NCI-H1930 (cell line): ENCODE results near the gene RECK.

Source experiments
- DNase-seq, 2 experiments: peaks; one replicate each; lab custom pipeline; 2025; lab: John Stamatoyannopoulos, UW

RECK gene

DNA sequence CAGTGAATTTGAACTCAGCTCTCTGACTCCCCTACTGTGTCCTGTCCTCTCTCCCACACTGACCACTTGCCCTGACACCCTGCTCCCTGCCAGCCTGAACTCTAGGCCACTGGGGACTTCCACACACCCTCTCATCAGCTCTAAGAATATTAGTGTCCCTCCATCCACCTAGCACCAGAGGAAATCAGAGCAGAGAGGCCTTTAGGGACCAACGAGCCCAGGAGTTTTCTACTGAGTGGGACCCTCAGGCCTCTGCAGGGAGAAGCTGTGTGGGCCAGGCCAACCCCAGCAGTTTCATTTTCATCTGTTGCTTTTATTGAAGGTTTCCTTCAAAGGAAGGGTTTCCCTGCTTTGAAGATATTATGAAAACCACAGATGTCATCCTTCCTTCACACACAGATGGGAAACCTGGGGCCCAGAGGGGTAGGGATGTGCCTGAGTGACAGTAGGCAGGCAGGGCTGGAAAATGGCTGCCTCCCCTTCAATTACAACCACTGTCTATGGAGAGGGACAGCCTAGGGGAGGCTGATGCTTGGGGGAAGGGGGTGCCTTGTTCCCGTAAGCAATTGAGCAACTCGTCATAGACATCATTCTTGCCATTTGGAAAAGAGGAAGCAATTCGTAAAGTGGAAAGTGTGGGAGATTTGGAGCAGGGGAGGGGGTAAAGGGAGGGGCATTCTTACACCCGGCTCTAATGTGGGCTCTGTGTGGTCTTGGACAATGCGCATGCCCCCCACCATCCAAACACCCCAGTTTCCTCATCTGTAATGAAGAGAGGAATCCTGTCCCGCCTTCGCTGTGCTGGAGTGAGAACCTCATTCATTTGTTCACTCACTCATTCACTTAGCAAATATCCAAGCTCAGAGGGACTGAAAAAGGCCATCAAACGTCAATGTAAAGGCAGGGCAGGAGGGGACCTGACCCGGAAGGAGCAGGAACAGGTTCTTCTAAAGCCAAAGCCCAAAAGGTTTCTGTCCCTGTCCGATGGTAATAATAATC is 103.7 kb downstream of the RECK start:
- DNase-seq = no peak

DNA sequence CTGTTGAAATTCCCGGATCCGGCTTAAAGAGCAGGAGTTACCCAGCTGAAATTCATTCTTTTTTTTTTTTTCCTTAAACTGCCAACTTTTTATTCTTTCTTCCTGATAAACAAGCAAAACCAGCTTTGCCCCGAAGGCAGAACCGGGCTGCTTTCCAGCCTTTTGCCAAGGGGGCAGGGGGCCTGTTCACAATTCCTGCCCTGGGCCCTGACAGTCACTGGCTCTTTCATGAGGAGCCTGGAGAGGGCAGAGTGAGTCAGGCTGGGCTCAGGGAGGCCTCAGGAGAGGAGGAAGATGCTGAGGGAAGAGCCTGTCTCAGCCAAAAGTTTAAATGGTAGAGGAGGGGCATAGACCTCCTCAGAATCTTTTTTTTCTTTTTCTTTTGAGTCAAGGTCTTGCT is 104.6 kb downstream of the RECK start:
- DNase-seq = no peak

DNA sequence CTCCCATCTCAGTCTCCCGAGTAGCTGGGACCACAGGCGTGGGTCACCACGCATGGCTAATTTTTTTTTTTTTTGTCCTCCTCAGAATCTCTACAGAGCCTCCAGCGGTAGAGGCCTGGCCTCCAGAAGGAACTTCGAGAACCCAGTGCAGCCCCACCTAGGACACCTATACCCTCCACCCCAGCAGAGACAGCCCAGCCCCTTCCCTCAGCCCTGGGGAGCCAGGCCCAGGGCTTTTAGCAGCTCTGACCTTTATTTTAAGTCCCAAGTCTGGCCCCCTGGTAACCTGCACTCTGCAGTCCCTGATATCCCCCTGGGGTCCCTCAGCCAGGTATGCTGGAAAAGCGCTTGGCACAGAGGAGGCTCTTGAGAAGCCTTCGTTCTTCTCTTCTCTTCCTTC is 105.0 kb downstream of the RECK start:
- DNase-seq = no peak

DNA sequence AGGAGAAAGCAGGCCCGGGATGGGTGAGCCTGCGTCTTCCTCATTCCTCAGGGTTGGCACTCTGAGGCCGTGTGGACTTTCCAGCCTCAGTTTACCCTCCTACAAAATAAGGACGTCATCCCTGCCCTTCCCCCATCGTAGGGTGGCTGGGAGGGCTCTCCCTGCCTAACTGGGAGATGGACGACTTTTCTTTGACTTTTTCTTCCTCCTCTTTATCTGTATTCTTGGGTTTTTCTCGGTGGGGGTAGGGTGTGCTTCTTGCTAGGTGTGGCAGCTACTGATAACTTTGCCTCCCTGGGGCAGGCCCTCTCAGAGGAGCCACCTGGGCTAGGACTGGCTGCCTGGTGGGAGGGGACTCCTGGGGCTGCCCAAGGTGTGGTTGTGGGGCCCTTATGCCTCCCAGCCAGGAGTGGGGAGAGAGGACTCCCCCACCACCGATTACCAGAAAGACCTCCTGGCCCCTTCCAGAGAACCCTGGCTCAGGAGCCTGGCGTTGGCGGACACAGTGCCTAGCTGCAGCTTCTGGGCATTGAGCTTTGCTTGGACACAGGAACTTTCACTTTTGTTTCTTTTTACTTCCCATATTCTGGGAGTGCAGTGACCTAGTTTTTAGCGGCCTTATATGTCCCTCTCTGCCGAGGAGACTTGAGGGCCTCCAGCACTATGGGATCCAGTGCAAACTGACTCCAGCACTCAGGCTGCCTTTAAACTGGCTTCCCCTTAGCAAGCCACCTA is 106.0 kb downstream of the RECK start:
- no peak for DNase-seq

DNA sequence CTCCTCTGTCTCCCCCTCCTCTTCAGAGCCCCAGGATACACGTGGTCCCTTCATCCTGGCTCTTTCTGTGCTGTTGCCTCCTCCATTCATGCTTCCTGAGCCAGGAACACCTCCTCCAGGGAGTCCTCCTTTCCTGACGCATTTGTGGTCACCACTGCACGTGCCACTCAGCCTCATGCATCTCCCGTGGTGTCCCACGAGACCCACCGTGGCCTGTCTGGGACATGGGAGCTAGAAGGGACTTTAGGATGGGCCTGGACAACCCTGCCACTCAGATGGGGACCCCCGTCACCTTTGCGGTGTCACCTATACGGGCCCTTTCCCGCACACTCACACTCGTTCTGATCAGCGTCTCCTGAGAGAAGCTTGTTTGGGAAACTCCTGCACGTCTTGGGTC is 106.5 kb downstream of the RECK start:
- no peak for DNase-seq

DNA sequence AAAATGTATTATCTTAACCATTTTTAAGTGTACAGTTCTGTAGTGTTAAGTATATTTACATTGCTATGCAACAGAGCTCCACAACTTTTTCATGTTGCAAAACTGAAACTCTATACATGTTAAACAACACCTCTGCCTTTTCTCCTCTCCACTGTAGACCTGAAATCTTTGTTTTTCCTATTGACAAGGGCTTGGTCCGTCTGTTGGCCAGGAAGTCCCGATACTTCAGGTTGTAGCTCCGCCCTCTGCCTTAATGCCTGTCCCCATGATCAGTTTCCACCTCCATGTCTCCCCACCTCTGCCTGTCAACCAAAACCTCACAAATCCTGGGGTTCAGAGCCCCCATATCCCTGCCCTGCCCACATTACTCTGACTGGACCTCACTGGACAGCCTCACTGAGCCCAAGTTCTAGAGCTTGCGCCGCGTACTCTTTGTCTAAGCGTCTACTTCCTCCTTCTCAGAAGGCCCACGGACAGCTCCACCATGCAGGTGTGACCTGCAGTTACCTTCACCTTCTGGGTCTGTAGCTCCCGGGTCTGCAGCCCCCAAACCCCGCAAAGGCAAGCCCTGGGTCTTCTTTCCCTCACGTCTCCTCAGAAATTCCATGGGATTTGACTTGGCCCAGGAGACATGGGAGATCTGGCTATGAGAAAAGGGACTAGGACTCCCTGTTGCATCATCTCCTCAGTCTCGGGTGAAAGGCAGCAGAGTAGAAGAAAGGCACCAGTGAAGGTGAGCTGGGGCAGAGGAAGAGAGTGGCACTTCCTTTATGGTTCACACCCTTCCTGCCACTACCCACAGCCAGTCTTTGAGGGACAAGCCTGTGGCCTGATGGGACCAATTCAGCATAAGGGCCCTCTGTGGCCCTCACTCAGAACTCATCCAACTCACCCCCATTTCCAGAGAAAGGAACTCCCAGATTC is 107.9 kb downstream of the RECK start:
- DNase-seq = no peak

DNA sequence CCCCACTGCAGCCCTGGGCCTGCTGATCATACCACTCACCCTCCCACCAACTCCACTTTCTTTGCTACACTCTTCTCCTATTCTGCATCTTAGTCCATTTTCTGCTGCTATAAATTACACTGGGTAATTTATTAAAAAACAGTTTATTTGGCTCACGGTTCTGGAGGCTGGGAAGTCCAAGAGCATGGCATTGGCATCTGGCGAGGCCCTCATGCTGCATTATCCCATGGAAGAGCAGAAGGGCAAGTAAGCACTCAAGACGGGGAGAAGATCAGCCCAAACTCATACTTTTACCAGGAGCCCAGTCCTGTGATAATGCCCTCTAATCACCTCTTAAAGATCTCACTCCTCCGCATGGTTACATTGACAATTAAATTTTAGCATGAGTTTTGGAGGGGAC is 109.3 kb downstream of the RECK start:
- no peak for DNase-seq

DNA sequence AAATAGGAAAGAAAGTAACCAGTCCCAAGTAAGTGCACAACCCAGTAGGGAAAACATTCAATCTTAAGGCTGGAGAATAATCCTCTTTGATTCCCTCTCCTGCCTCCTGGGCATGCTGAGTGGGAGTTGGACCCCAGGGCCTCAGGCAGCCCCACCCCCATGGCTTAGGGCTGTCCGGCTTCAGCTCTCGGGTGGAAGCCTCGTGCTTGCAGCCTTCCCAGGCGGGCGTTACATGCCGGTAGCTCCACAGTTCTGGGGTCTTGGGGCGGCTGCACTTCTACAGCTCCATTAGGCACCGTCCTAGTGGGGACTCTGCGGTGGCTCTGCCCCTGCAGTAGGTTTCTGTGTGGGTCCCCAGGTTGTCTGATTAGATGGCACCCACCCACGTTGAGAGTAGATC is 109.9 kb downstream of the RECK start:
- DNase-seq = no peak

DNA sequence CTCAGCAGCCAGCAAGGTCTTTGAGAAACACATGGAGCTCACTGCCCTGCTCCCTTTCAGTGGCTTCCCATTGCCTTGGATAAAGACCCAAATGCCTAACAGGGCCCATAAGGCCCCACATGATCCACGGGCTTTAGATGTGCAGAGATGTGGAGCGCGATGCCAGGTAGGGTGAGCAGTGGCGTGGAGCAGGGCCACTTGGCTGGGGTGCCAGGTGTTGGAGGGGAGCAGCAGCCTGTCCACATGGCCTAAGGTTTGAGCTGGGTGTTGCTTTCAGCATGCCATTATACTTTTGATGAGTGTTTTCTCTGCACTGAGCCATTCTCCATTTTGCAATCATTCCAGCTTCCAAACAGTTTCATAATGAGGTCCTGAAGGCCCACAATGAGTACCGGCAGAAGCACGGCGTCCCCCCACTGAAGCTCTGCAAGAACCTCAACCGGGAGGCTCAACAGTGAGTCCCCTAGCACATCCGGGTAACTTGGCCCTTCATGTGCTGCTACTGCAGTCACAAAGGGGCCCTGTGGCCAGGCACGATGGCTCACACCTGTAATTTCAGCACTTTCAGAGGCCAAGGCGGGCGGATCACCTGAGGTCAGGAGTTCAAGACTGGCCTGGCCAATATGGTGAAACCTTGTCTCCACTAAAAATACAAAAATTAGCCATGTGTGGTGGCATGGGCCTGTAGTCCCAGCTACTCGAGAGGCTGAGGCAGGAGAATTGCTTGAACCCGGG is 110.9 kb downstream of the RECK start:
- DNase-seq = no peak

DNA sequence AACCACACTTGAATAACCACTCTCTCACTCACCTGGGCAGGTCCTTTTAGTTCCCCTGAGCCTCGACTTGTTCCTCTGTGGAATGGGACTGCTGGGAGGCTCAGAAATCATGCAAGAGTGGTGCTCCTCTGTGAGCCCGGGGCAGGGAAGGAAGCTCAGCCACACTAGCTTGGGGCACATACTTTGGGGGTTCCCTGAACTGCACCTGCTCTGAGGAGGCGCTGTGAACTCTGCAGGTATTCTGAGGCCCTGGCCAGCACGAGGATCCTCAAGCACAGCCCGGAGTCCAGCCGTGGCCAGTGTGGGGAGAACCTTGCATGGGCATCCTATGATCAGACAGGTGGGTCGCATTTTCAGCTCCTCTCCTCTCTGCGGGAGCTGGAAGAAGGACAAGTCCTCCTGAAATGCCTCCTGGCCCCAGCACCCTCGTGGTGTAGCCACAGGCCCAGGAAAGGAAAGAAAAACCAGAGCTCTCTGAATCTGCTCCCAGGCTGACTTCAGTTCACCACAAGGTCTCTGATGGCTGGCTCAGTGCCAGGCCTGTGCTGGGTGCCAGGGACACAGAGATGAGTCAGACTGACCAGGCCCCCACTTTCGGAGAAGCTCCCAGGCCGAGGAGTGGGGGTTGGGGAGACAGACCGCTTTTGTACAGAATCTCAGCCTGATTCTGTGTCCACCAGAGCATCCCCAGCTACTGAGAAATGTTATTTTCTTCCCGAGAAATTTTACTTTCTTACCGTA is 111.8 kb downstream of the RECK start:
- DNase-seq = no peak

DNA sequence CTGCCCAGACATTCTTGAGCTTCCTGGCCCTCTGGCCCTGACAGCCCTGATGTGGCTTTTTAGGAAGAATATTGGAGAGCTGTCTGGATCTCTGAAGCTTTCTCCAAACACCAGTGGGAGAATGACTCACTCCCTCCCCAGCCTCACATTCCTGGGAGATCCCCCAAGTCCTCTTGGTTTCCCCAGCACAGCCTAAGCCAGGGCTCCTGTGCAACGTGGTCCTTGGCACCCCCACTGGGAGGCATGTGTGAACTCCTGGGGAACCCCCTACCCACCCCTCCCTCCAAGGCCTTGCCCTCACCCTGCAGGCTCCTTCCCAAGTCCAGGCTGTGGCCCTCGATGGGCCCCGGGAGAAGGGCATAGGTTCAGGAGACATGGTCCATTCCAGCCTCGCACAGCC is 112.5 kb downstream of the RECK start:
- DNase-seq = no peak

DNA sequence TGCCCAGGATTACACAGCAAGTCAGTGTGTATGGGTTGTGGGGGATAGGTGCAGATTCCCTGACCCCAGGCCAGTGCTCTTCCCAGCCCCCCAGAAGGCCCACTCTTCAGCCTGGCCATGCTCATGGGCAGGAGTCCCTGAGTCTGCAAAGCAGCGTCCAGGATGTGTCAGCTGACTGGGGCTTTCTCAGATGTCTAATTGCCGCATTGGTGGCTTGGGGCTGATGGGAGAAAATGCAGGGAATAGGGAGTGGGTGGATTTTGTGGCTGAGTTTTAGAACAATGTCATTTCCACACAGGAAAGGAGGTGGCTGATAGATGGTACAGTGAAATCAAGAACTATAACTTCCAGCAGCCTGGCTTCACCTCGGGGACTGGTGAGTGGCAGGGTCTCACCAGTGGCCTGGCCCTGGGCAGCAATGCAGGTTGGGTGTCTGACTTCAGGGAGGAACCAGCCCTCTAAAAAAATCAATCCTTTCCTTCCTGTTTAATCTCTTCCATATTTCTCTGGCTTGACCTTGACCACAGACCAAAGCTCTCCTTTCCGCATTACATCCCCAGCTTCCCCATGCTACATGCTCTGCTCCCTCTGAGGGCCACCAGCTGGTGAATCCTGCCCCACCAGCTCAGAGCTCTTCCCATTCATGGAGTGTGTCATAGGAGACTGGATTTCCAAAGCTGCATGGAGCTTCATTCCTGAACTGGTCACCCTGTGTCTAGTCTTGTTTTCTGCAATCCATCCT is 114.0 kb downstream of the RECK start:
- DNase-seq = no peak

DNA sequence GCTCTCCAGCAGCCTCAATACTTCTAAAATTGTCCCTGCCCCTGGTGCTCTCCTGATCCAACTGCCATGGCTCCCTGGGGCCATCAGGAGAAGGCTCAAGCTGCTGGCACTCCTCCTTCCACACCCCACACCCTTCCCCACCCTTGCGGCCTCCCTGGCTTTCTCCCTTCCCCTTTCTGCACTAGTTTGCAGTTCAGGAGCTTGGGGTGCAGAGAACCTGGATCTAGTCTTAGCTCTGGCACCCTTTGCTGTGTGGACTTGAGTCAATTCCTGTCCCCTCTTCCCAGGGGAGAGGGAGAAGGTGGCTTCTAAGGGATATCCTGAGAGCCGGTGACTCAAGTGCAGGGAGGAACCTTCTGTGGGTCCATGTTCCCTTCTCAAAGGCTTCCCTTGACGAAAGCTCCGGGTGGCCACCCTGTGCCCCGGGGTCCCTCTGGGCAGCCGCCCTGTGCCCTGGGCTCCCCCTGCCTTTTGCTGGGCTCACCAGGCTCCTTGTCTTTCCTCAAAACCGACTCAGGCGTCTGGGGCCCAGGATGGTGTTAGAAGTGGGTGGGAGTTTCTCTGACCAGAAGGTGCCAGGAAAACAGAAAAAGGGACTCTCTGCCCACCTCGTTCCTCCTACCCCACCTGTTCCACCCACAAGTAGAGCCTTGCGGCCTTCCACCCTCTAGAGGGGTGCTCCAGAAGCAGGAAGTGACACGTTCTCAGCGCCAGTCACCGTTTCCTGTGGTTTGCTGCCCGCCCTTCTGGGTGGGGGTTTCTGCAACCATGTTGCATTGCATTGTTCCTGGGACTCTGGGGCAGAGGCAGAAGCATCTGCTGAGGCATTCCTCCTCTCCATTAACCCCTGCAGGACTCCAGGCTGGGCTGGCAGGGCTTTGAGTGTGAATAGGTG is 114.8 kb downstream of the RECK start:
- no peak for DNase-seq

DNA sequence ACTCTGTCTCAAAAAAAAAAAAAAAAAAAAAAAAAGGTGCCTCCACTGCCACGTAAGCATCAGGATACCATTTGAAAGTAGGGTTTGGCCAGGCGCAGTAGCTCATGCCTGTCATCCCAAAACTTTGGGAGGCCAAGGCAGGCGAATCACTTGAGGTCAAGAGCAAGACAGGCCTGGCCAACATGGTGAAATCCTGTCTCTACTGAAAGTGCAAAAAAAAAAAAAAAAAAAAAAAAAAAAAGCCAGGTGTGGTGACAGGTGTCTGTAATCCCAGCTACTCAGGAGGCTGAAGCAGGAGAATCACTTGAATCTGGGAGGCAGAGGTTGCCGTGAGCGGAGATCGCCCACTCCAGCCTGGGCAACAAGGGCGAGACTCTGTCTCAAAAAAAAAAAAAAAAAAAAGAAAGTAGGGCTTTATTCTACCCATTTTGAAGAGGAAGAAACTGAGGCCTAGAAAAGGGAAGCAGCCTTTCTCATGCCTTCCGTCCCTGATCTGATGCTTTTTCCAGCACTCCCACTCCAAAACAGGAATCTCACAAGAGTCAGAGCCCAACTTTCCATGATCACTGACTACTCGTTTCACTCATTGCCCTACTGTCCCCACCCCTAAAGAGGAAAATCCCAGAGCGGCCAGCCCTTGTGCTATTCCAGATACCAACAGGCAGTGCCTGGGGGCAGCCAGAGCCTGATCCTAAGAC is 116.2 kb downstream of the RECK start:
- DNase-seq = no peak

DNA sequence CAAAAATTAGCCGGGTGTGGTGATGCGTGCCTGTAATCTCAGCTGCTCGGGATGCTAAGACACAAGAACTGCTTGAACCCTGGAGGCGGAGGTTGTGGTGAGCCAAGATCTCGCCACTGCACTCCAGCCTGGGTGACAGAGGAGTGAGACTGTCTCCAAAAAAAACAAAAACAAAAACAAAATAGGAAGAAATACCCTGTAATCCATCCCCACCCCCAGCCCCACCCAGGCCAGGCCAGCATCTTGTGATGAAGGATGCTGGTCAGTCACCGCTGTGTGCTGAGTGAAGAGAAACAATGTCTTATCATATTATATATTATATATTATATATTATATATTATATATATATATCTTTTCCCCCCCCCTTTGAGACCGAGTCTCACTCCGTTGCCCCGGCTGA is 117.0 kb downstream of the RECK start:
- DNase-seq = no peak

DNA sequence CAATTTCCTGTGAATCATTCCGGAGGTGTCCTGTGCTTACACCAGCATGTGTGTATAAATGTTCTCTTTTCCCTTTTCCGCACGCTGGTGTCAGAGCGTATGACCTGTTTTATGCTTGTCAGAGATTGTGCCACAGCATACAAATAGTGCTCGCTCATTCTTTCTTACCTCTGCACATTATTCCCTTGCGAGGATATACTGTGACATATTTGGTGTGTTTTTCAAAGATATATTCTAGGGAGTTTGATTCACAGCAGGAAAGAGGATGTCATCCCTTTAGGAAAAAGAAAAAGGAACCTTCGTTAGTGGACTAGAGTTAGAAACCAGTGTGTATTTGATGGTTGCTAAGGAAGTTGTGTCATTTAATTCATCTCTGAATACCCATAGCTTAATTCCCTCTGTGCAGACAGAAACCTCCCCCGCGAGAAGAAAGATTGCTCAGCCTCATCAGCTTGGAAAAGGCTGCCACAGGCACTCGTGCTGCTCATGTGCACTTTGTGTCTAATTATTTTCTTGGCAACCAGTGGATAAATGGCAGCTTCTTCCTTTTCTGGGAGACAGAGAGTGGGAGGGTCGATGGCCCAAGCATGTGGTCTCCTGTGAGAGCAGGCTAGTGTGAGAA is 117.7 kb downstream of the RECK start:
- no peak for DNase-seq

DNA sequence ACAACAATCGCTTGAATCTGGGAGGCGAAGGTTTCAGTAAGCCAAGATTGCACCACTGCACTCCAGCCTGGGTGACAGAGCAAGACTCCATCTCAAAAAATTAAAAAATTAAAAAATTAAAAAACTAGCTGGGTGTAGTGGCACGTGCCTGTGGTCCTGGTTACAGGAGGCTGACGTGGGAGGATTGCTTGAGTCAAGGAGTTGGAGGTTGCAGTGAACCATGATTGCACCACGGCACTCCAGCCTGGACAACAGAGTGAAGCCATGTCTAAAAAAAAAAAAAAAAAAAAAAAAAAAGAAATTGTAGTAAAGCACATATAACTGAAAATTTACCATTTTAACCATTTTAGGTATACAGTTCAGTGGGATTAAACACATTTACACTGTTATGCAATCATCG is 119.4 kb downstream of the RECK start:
- no peak for DNase-seq

DNA sequence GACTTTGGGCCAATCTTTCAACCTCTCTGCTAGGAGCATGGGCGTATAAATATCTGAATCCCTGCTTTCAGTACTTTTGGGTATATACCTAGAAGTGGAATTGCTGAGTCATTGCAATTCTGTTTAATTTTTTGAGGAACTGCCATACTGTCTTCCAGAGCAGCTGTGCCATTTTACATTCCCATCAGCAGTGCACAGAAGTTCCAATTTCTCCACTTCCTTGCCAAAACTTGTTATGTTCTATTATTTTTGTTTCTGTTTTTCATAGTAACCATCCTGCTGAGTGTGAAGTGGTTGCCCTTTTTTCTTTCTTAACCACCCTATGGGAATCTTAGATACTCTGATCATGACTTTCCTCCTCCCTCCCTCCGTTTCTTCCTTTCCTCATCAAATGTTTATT is 121.4 kb downstream of the RECK start:
- DNase-seq = no peak
